NK-92 treated with Interleukin-12 subunit alpha and Interleukin-12 subunit beta, amount 100 ng/mL, for 24 hours (cell line): ENCODE data around the gene CARD18.

Experiments
- DNase-seq: peaks from one replicate; lab custom pipeline; 2025; lab: John Stamatoyannopoulos, UW

Gene CARD18

GRCh38 chr11:105139669-105140068 is at the start of gene CARD18:
Gene CARD18, minus strand, starts transcription at chr11:105139769. Its CDS starts 43 bp downstream, at chr11:105139726.
- DNase-seq: no peak

GRCh38 chr11:105183987-105184386 is 44.4 kb upstream of the CARD18 start:
- DNase-seq: no peak

- no peak for DNase-seq
Observed at GRCh38 chr11:105183426-105183825, 43.9 kb upstream of the CARD18 start.

- DNase-seq: no peak
Observed at GRCh38 chr11:105181521-105181920, 42.0 kb upstream of the CARD18 start.

GRCh38 chr11:105181100-105181499 is 41.5 kb upstream of the CARD18 start:
- no peak for DNase-seq

GRCh38 chr11:105179542-105180278 is 40.1 kb upstream of the CARD18 start:
- DNase-seq: no peak

- no peak for DNase-seq
Observed at GRCh38 chr11:105177658-105178057, 38.1 kb upstream of the CARD18 start.

GRCh38 chr11:105168457-105168856 is 28.9 kb upstream of the CARD18 start:
- DNase-seq: no peak

GRCh38 chr11:105167244-105167643 is 27.7 kb upstream of the CARD18 start:
- DNase-seq: no peak

GRCh38 chr11:105164208-105164607 is 24.6 kb upstream of the CARD18 start:
- no peak for DNase-seq

GRCh38 chr11:105162506-105162905 is 22.9 kb upstream of the CARD18 start:
- DNase-seq: no peak

- no peak for DNase-seq
Observed at GRCh38 chr11:105158436-105158835, 18.9 kb upstream of the CARD18 start.

GRCh38 chr11:105156720-105157119 is 17.2 kb upstream of the CARD18 start:
- DNase-seq: no peak

GRCh38 chr11:105156231-105156630 is 16.7 kb upstream of the CARD18 start:
- DNase-seq: no peak

GRCh38 chr11:105155679-105156078 is 16.1 kb upstream of the CARD18 start:
- DNase-seq: no peak

- no peak for DNase-seq
Observed at GRCh38 chr11:105153392-105153791, 13.8 kb upstream of the CARD18 start.

- no peak for DNase-seq
Observed at GRCh38 chr11:105152560-105152959, 13.0 kb upstream of the CARD18 start.

- DNase-seq: no peak
Observed at GRCh38 chr11:105152021-105152512, 12.5 kb upstream of the CARD18 start.

GRCh38 chr11:105149477-105149876 is 9.9 kb upstream of the CARD18 start:
- no peak for DNase-seq

- DNase-seq: no peak
Observed at GRCh38 chr11:105148241-105148640, 8.7 kb upstream of the CARD18 start.

- no peak for DNase-seq
Observed at GRCh38 chr11:105144887-105145286, 5.3 kb upstream of the CARD18 start.

GRCh38 chr11:105142167-105142566 is 2.6 kb upstream of the CARD18 start:
- DNase-seq: no peak

GRCh38 chr11:105137286-105137685 is 2.3 kb downstream of the CARD18 start:
- DNase-seq: no peak

GRCh38 chr11:105135883-105136282 is 3.7 kb downstream of the CARD18 start:
- DNase-seq: no peak
